NOMO-1 treated with DMSO at 0.1 percent for 48 hours (cell line): ENCODE data around the gene CPPED1.

Source experiments
- DNase-seq: peaks from one replicate; lab custom pipeline; 2025; ENCODE audit not compliant: unreplicated experiment; lab: John Stamatoyannopoulos, UW

CPPED1 gene

GRCh38 chr16:12740986-12741610 lies 62.6 kb downstream of the CPPED1 start:
- no peak for DNase-seq

GRCh38 chr16:12739738-12740137 lies 63.9 kb downstream of the CPPED1 start:
- DNase-seq, result no peak

- no peak for DNase-seq
These were observed 66.1 kb downstream of the CPPED1 start for GRCh38 chr16:12737563-12737962.

GRCh38 chr16:12735805-12736204 lies 67.9 kb downstream of the CPPED1 start:
- DNase-seq, result no peak

- no peak for DNase-seq
These were observed 71.1 kb downstream of the CPPED1 start for GRCh38 chr16:12732600-12732999.

- no peak for DNase-seq
These were observed 74.2 kb downstream of the CPPED1 start for GRCh38 chr16:12729448-12729847.

GRCh38 chr16:12728469-12728868 lies 75.2 kb downstream of the CPPED1 start:
- no peak for DNase-seq

GRCh38 chr16:12724226-12724625 lies 79.5 kb downstream of the CPPED1 start:
- no peak for DNase-seq

- DNase-seq, result no peak
These were observed 80.0 kb downstream of the CPPED1 start for GRCh38 chr16:12723681-12724080.

GRCh38 chr16:12721841-12722421 lies 81.8 kb downstream of the CPPED1 start:
- DNase-seq, result no peak

- DNase-seq, result no peak
These were observed 83.7 kb downstream of the CPPED1 start for GRCh38 chr16:12719972-12720371.

- DNase-seq, result no peak
These were observed 87.0 kb downstream of the CPPED1 start for GRCh38 chr16:12716658-12717057.

- no peak for DNase-seq
These were observed 93.9 kb downstream of the CPPED1 start for GRCh38 chr16:12709807-12710206.

GRCh38 chr16:12708266-12708665 lies 95.4 kb downstream of the CPPED1 start:
- DNase-seq, result no peak

- no peak for DNase-seq
These were observed 97.1 kb downstream of the CPPED1 start for GRCh38 chr16:12706628-12707027.

- no peak for DNase-seq
These were observed 99.1 kb downstream of the CPPED1 start for GRCh38 chr16:12704492-12705111.

GRCh38 chr16:12703935-12704334 lies 99.8 kb downstream of the CPPED1 start:
- no peak for DNase-seq

- no peak for DNase-seq
These were observed 103.5 kb downstream of the CPPED1 start for GRCh38 chr16:12700161-12700560.

GRCh38 chr16:12699161-12699560 lies 104.5 kb downstream of the CPPED1 start:
- DNase-seq, result no peak

GRCh38 chr16:12697437-12697836 lies 106.2 kb downstream of the CPPED1 start:
- no peak for DNase-seq

- DNase-seq, result no peak
These were observed 108.2 kb downstream of the CPPED1 start for GRCh38 chr16:12695454-12695853.

GRCh38 chr16:12690024-12690423 lies 113.7 kb downstream of the CPPED1 start:
- no peak for DNase-seq
